Mesothelial cell of epicardium (in vitro differentiated cells): Measurements from ENCODE around the gene ERICH6B. TPM values are rescaled to one million over a fixed set of nuclear protein-coding genes. Genes with fewer than 3 reads are reported as not detected.
"Not testable (repeated sequence)": the region's sequence is repeated elsewhere in the genome, so short reads cannot be mapped to it uniquely, and the experiment has no call there.

ENCODE experiments used
- DNase-seq, 2 experiments: peaks; one replicate each; pipeline ENCODE4 v3.0.0; 2021; ENCODE audit warnings: low spot score in 2 of 2; ENCODE audit not compliant: unreplicated experiment in 2 of 2
- H3K27ac Mint-ChIP-seq: 2 replicates; pipeline ENCODE4 v1.8.0; 2021; ENCODE audit warnings: mixed read lengths
- H3K27me3 Mint-ChIP-seq: 2 replicates; pipeline ENCODE4 v1.8.0; 2021; ENCODE audit warnings: low read depth, mixed read lengths
- H3K36me3 Mint-ChIP-seq: 2 replicates; pipeline ENCODE4 v1.8.0; 2021; ENCODE audit warnings: mixed read lengths
- H3K4me1 Mint-ChIP-seq: 2 replicates; pipeline ENCODE4 v1.8.0; 2021; ENCODE audit warnings: mixed read lengths
- H3K4me3 Mint-ChIP-seq: 2 replicates; pipeline ENCODE4 v1.8.0; 2021; ENCODE audit warnings: mild to moderate bottlenecking, moderate library complexity, mixed read lengths
- H3K9me3 Mint-ChIP-seq: 2 replicates; pipeline ENCODE4 v1.8.0; 2021; ENCODE audit warnings: mixed read lengths
- total RNA-seq: library from RNA; stranded (reverse); gene quantifications from 3 replicates; pipeline ENCODE4 v1.2.1, GENCODE V29; 2021
- TF ChIP-seq, protein P1 (sequence below): fragments of 200-600 bp; sonication (generic); IDR thresholded peaks from one replicate; pipeline ENCODE4 v1.5.0; 2021; ENCODE audit warnings: antibody characterized with exemption; ENCODE audit not compliant: unreplicated experiment

Gene ERICH6B
- total RNA-seq, result not detected in 3 replicates

DNA sequence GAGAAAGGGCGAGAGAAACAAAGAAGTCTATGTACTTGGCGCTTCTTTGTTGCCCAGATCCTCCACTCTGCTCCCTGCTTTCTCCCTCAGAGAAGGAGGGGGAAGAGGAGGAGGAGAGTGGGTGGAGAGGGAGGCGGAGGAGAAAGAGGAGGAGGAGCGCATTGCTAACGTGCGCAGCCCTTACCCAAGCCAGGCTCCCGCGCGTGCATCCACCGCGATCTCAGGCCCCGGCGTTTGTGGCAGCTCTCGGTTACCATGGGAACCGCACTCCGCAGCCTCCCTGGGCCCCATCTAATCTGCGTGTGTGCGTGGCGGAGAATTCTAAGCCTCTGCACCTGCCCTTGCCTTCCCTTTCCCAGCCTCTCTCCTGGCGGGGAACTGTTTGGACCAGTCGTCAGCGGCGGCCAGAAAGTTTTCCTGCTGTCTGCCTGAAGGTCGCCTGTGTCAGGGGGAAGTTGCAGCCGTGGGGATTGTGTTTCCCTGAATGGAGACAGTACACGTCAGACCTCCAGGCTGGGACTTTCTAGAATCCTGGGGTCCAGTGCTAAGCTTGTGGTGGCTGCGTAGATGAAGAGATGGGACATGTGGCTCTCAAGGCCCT is at the start of gene ERICH6B:
Gene ERICH6B (minus strand): TSS at position 239 of the 601 bp plus-strand sequence. CDS start 18,734 bp downstream, outside the sequence.
- Mint-ChIP-seq H3K4me3 (peak within 1 kb of the TSS; percentile 48), H3K9me3 (peaks cover 7% of the 10 kb centered on the region), H3K27ac (no peak within 1 kb of the TSS), H3K4me1 (peaks cover 8% of the 10 kb centered on the region), H3K27me3 (peaks cover 86% of the 10 kb centered on the region), H3K36me3 (no peaks in the 10 kb centered on the region)
- peak; percentile 53 to 70 for DNase-seq
- TF ChIP-seq, protein P1, sequence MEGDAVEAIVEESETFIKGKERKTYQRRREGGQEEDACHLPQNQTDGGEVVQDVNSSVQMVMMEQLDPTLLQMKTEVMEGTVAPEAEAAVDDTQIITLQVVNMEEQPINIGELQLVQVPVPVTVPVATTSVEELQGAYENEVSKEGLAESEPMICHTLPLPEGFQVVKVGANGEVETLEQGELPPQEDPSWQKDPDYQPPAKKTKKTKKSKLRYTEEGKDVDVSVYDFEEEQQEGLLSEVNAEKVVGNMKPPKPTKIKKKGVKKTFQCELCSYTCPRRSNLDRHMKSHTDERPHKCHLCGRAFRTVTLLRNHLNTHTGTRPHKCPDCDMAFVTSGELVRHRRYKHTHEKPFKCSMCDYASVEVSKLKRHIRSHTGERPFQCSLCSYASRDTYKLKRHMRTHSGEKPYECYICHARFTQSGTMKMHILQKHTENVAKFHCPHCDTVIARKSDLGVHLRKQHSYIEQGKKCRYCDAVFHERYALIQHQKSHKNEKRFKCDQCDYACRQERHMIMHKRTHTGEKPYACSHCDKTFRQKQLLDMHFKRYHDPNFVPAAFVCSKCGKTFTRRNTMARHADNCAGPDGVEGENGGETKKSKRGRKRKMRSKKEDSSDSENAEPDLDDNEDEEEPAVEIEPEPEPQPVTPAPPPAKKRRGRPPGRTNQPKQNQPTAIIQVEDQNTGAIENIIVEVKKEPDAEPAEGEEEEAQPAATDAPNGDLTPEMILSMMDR, result no peak

DNA sequence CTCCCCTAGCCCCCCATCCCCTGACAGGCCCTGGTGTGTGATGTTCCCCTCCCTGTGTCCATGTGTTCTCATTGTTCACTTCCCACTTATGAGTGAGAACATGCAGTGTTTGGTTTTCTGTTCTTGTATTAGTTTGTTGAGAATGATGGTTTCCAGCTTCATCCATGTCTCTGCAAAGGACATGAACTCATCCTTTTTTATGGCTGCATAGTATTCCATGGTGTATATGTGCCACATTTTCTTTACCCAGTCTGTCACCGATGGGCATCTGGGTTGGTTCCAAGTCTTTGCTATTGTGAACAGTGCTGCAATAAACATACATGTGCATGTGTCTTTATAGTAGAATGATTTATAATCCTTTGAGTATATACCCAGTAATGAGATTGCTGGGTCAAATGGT is 47.4 kb upstream of the ERICH6B start:
- H3K27ac Mint-ChIP-seq, H3K4me3 Mint-ChIP-seq, H3K27me3 Mint-ChIP-seq, DNase-seq, H3K36me3 Mint-ChIP-seq, H3K4me1 Mint-ChIP-seq, H3K9me3 Mint-ChIP-seq: not testable (repeated sequence)

DNA sequence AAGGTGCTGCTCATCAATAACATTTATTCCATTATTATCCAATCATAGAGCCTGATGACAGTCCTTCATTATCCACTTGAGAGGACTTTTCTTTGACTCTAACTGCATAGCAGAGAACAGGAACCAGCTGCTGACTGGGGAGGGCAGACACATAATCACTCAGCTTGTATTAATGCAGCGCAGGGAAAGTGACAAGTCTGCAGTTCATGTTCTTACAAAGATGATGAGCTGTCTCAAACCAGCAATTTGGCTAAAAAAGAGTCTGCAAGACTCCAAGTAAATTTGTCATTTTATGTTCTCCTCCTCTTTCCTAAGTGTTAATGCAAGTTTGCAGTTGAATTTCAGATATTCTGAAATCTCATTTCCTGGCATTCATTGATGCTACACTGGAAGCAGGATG is 46.6 kb upstream of the ERICH6B start:
- Mint-ChIP-seq H3K9me3 (peaks cover 2% of the 10 kb centered on the region), H3K36me3 (no peaks in the 10 kb centered on the region), H3K4me3 (no peak overlapping the region), H3K27me3 (no peaks in the 10 kb centered on the region), H3K4me1 (peaks cover 7% of the 10 kb centered on the region), H3K27ac (no peak overlapping the region)
- TF ChIP-seq, protein P1, result no peak
- DNase-seq, result no peak

DNA sequence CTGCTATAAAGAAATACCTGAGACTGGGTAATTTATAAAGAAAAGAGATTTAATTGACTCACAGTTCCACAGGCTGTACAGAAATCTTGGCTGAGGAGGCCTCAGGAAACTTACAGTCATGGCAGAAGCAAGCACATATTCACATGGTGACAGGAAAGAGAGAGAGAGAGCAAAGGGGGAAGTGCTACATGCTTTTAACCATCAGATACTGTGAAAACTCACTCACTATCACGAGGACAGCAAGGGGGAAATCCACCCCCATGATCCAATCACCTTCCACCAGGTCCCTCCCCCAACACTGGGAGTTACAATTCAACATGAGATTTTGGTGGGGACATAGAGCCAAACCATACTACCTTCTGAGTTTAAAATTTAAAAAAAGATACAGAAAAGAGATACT is 44.9 kb upstream of the ERICH6B start:
- H3K27me3 Mint-ChIP-seq, H3K27ac Mint-ChIP-seq, DNase-seq, H3K4me3 Mint-ChIP-seq, H3K4me1 Mint-ChIP-seq, H3K36me3 Mint-ChIP-seq, H3K9me3 Mint-ChIP-seq: not testable (repeated sequence)

DNA sequence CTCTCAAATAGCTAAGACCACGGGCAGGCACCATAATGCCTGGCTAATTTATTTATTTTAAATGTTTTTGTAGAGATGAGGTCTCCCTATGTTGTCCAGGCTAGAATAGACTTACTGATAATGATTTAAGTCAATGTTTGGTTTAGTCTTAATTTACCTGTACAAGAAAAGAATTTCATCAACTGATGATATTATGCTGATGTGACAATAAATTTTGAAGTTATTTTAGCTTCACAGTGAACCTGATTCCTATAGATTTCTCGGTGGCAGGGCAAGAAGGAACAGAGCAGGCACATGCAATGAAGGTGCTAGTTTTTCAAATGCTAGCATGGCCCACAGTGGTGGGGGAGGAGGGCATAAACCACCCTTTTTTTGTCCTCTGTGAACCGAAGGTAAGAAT is 44.0 kb upstream of the ERICH6B start:
- Mint-ChIP-seq H3K4me1 (peaks cover 7% of the 10 kb centered on the region), H3K4me3 (no peak overlapping the region), H3K27me3 (peaks cover 3% of the 10 kb centered on the region), H3K9me3 (peaks cover 5% of the 10 kb centered on the region), H3K27ac (no peak overlapping the region), H3K36me3 (no peaks in the 10 kb centered on the region)
- TF ChIP-seq, protein P1, result no peak
- DNase-seq, result no peak

DNA sequence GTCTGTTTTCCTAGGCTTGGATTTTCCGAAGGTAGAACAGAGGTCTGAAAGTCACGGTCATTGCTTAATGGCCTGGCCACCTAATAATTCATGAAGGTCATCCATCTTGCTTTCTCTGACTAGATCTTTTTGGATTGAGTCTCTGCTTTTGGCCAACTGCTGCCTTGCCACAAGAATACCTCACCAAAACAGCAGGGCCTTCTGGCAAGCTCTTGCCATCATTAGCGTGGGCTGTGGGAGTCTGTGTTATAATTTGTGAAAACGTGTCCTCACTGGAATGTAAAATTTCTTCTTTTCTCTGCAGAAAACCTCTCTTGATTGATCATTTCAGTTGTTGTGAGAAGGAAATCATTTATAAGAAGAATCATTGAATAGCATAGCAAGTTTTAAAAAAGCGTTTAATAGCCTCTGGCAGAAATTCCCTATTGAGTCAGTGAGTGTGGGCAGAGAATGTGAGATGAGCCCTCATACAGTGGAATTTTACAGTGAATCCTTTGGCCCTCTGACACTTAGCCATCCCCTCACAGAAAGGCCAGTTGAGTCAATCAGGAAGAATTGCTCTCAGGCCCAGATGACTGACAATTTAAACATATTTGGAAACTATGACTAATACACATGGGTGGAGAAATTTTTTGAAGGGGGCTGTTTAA is 43.2 kb upstream of the ERICH6B start:
- no peaks in the 10 kb centered on the region for H3K36me3 Mint-ChIP-seq
- peaks cover 7% of the 10 kb centered on the region for H3K4me1 Mint-ChIP-seq
- no peak overlapping the region for H3K4me3 Mint-ChIP-seq
- DNase-seq, result no peak
- H3K27me3 Mint-ChIP-seq, result peaks cover 11% of the 10 kb centered on the region
- peaks cover 5% of the 10 kb centered on the region for H3K9me3 Mint-ChIP-seq
- TF ChIP-seq, protein P1, result no peak
- no peak overlapping the region for H3K27ac Mint-ChIP-seq
